Effector memory CD8-positive, alpha-beta T cell (primary cell): ENCODE results near the gene KCNQ5.
"Not testable (repeated sequence)": the region's sequence is repeated elsewhere in the genome, so short reads cannot be mapped to it uniquely, and the experiment has no call there.

Experiments
- ATAC-seq: fragments of 150-1000 bp; cut with Tn5 transposase; replicated peaks from 2 replicates; pipeline ENCODE4 v1.10.0; 2021; ENCODE audit warnings: mild to moderate bottlenecking, moderate library complexity
- DNase-seq, 3 experiments: peaks; one replicate each; pipeline ENCODE4 v3.0.0; 2021
- H3K27ac Mint-ChIP-seq, 2 donors: one replicate each; pipeline ENCODE4 v1.8.0; 2022; ENCODE audit warnings: mild to moderate bottlenecking in 2 of 2, mixed read lengths in 2 of 2, moderate library complexity in 2 of 2
- H3K27me3 Mint-ChIP-seq, 2 donors: one replicate each; pipeline ENCODE4 v1.8.0; 2022; ENCODE audit warnings: mixed read lengths in 2 of 2
- H3K36me3 Mint-ChIP-seq: one replicate; pipeline ENCODE4 v1.8.0; 2022; ENCODE audit warnings: mild to moderate bottlenecking, moderate library complexity, mixed read lengths; ENCODE audit not compliant: insufficient read depth
- H3K4me1 Mint-ChIP-seq, 2 donors: one replicate each; pipeline ENCODE4 v1.8.0; 2022; ENCODE audit warnings: low read depth in 2 of 2, mixed read lengths in 2 of 2
- H3K4me3 Mint-ChIP-seq, 2 donors: one replicate each; pipeline ENCODE4 v1.8.0; 2022; ENCODE audit warnings: mild to moderate bottlenecking in 2 of 2, mixed read lengths in 2 of 2, moderate library complexity in 2 of 2
- H3K9me3 Mint-ChIP-seq, 2 donors: one replicate each; pipeline ENCODE4 v1.8.0; 2022; ENCODE audit warnings: mixed read lengths in 2 of 2

KCNQ5 gene

GRCh38 chr6:72869621-72870020, 247.8 kb downstream of the KCNQ5 start:
- DNase-seq (no peak), ATAC-seq (no peak)
- H3K27ac Mint-ChIP-seq = no peak overlapping the region
- no peak overlapping the region for H3K4me3 Mint-ChIP-seq
- no peaks in the 10 kb centered on the region for H3K4me1 Mint-ChIP-seq
- no peaks in the 10 kb centered on the region for H3K27me3 Mint-ChIP-seq
- H3K36me3 Mint-ChIP-seq = peaks cover 3% of the 10 kb centered on the region
- no peaks in the 10 kb centered on the region for H3K9me3 Mint-ChIP-seq

GRCh38 chr6:72873433-72873832, 251.6 kb downstream of the KCNQ5 start:
- no peak overlapping the region for H3K4me3 Mint-ChIP-seq
- H3K27ac Mint-ChIP-seq = no peak overlapping the region
- H3K27me3 Mint-ChIP-seq = no peaks in the 10 kb centered on the region

GRCh38 chr6:72876256-72876655, 254.4 kb downstream of the KCNQ5 start:
- ATAC-seq (no peak), DNase-seq (no peak)
- Mint-ChIP-seq H3K27ac (no peak overlapping the region), H3K4me1 (no peaks in the 10 kb centered on the region), H3K4me3 (no peak overlapping the region), H3K36me3 (peaks cover 3% of the 10 kb centered on the region), H3K27me3 (no peaks in the 10 kb centered on the region), H3K9me3 (no peaks in the 10 kb centered on the region)

More at GRCh38 chr6:72873433-72873832, 251.6 kb downstream of the KCNQ5 start:
- Mint-ChIP-seq H3K9me3 (no peaks in the 10 kb centered on the region), H3K36me3 (peaks cover 3% of the 10 kb centered on the region), H3K4me1 (no peaks in the 10 kb centered on the region)
- DNase-seq (no peak), ATAC-seq (no peak)

- no peak for DNase-seq
- no peak overlapping the region for H3K4me3 Mint-ChIP-seq
- H3K4me1 Mint-ChIP-seq = no peaks in the 10 kb centered on the region
- no peaks in the 10 kb centered on the region for H3K36me3 Mint-ChIP-seq
- H3K27ac Mint-ChIP-seq = no peak overlapping the region
- no peak for ATAC-seq
- no peaks in the 10 kb centered on the region for H3K27me3 Mint-ChIP-seq
- peaks cover 0 to 7% of the 10 kb centered on the region in 2 donors for H3K9me3 Mint-ChIP-seq
These were observed 264.3 kb downstream of the KCNQ5 start for GRCh38 chr6:72886170-72886569.

GRCh38 chr6:72890233-72890632, 268.4 kb downstream of the KCNQ5 start:
- ATAC-seq (no peak), DNase-seq (no peak)
- no peak overlapping the region for H3K4me3 Mint-ChIP-seq
- peaks cover 3 to 6% of the 10 kb centered on the region in 2 donors for H3K4me1 Mint-ChIP-seq
- no peaks in the 10 kb centered on the region for H3K36me3 Mint-ChIP-seq
- H3K27me3 Mint-ChIP-seq = no peaks in the 10 kb centered on the region
- peaks cover 0 to 7% of the 10 kb centered on the region in 2 donors for H3K9me3 Mint-ChIP-seq
- H3K27ac Mint-ChIP-seq = no peak overlapping the region

- no peak overlapping the region for H3K27ac Mint-ChIP-seq
- DNase-seq = no peak
- H3K27me3 Mint-ChIP-seq = no peaks in the 10 kb centered on the region
- H3K4me3 Mint-ChIP-seq = no peak overlapping the region
- H3K4me1 Mint-ChIP-seq = peaks cover 3 to 6% of the 10 kb centered on the region in 2 donors
- H3K36me3 Mint-ChIP-seq = no peaks in the 10 kb centered on the region
- H3K9me3 Mint-ChIP-seq = peaks cover 0 to 7% of the 10 kb centered on the region in 2 donors
- ATAC-seq = no peak
These were observed 268.8 kb downstream of the KCNQ5 start for GRCh38 chr6:72890671-72891070.

GRCh38 chr6:72892901-72893300, 271.0 kb downstream of the KCNQ5 start:
- H3K4me1 Mint-ChIP-seq = peaks cover 3 to 6% of the 10 kb centered on the region in 2 donors
- no peak for ATAC-seq
- peaks cover 1 to 5% of the 10 kb centered on the region in 2 donors for H3K9me3 Mint-ChIP-seq
- DNase-seq = no peak
- no peaks in the 10 kb centered on the region for H3K27me3 Mint-ChIP-seq
- no peaks in the 10 kb centered on the region for H3K36me3 Mint-ChIP-seq
- H3K4me3 Mint-ChIP-seq = no peak overlapping the region
- no peak overlapping the region for H3K27ac Mint-ChIP-seq

GRCh38 chr6:72894091-72894490, 272.2 kb downstream of the KCNQ5 start:
- Mint-ChIP-seq H3K4me3 (no peak overlapping the region), H3K27me3 (no peaks in the 10 kb centered on the region), H3K36me3 (no peaks in the 10 kb centered on the region), H3K4me1 (peaks cover 3 to 6% of the 10 kb centered on the region in 2 donors), H3K9me3 (peaks cover 0 to 1% of the 10 kb centered on the region in 2 donors), H3K27ac (no peak overlapping the region)
- ATAC-seq = no peak
- no peak for DNase-seq

- H3K27me3 Mint-ChIP-seq, H3K36me3 Mint-ChIP-seq, H3K27ac Mint-ChIP-seq, H3K9me3 Mint-ChIP-seq, H3K4me3 Mint-ChIP-seq, H3K4me1 Mint-ChIP-seq, ATAC-seq, DNase-seq: not testable (repeated sequence)
These were observed 276.4 kb downstream of the KCNQ5 start for GRCh38 chr6:72898313-72898712.

- H3K27ac Mint-ChIP-seq = no peak overlapping the region
- peaks cover under 1 to 10% of the 10 kb centered on the region in 2 donors for H3K4me1 Mint-ChIP-seq
- no peak for ATAC-seq
- H3K9me3 Mint-ChIP-seq = peaks cover 0 to 7% of the 10 kb centered on the region in 2 donors
- no peak for DNase-seq
- no peaks in the 10 kb centered on the region for H3K27me3 Mint-ChIP-seq
- H3K4me3 Mint-ChIP-seq = no peak overlapping the region
- H3K36me3 Mint-ChIP-seq = no peaks in the 10 kb centered on the region
These were observed 284.0 kb downstream of the KCNQ5 start for GRCh38 chr6:72905705-72906478.

GRCh38 chr6:72911463-72912155, 289.7 kb downstream of the KCNQ5 start:
- Mint-ChIP-seq H3K9me3 (no peaks in the 10 kb centered on the region), H3K27ac (no peak overlapping the region), H3K27me3 (no peaks in the 10 kb centered on the region), H3K4me1 (peaks cover 0 to 1% of the 10 kb centered on the region in 2 donors), H3K4me3 (no peak overlapping the region), H3K36me3 (no peaks in the 10 kb centered on the region)
- no peak for ATAC-seq
- DNase-seq = no peak

- peaks cover 1 to 3% of the 10 kb centered on the region in 2 donors for H3K4me1 Mint-ChIP-seq
- no peaks in the 10 kb centered on the region for H3K36me3 Mint-ChIP-seq
These were observed 291.9 kb downstream of the KCNQ5 start for GRCh38 chr6:72913797-72914196.

GRCh38 chr6:72916298-72916697, 294.4 kb downstream of the KCNQ5 start:
- no peaks in the 10 kb centered on the region for H3K27me3 Mint-ChIP-seq
- ATAC-seq = no peak
- H3K27ac Mint-ChIP-seq = no peak overlapping the region
- H3K9me3 Mint-ChIP-seq = no peaks in the 10 kb centered on the region
- H3K4me3 Mint-ChIP-seq = no peak overlapping the region
- DNase-seq = no peak
- H3K36me3 Mint-ChIP-seq = no peaks in the 10 kb centered on the region
- peaks cover 0 to 3% of the 10 kb centered on the region in 2 donors for H3K4me1 Mint-ChIP-seq

More at GRCh38 chr6:72913797-72914196, 291.9 kb downstream of the KCNQ5 start:
- ATAC-seq = no peak
- H3K4me3 Mint-ChIP-seq = no peak overlapping the region
- no peak for DNase-seq
- H3K27me3 Mint-ChIP-seq = no peaks in the 10 kb centered on the region
- H3K27ac Mint-ChIP-seq = no peak overlapping the region
- no peaks in the 10 kb centered on the region for H3K9me3 Mint-ChIP-seq

- no peak for DNase-seq
- Mint-ChIP-seq H3K27ac (no peak overlapping the region), H3K4me1 (peaks cover 0 to 3% of the 10 kb centered on the region in 2 donors), H3K27me3 (no peaks in the 10 kb centered on the region), H3K9me3 (no peaks in the 10 kb centered on the region), H3K36me3 (no peaks in the 10 kb centered on the region), H3K4me3 (no peak overlapping the region)
- ATAC-seq = no peak
These were observed 295.0 kb downstream of the KCNQ5 start for GRCh38 chr6:72916906-72917305.
